HepG2 (cell line): ENCODE results near the gene SLC5A3. TPM values are rescaled to one million over a fixed set of nuclear protein-coding genes. Genes with fewer than 3 reads are reported as not detected.

Experiments
- ATAC-seq: fragments of 200-7000 bp; cut with Tn5 transposase; 3 replicates; pipeline ENCODE4 v1.9.1; 2020; ENCODE audit warnings: mild to moderate bottlenecking, moderate library complexity
- BruUV-seq: library from RNA; stranded (reverse); fragments of 400-500 nt; replicated peaks from 2 replicates; lab custom pipeline; 2021; lab: Mats Ljungman, UMichigan
- CTCF ChIA-PET: fragments of 300-600 bp; formaldehyde crosslinking; extraction: SDS; loops from one replicate; lab custom pipeline; 2021; ENCODE audit warnings: low total read pairs, inconsistent platforms, low intra/inter-chr PET ratio; lab: Yijun Ruan, JAX
- POLR2A ChIA-PET: fragments of 350-600 bp; sonication (Branson Sonifier 250); formaldehyde crosslinking; loops from one replicate; lab custom pipeline; 2020; ENCODE audit warnings: antibody characterized with exemption, inconsistent platforms; lab: Yijun Ruan, JAX
- DNase-seq: peaks from one replicate; pipeline ENCODE4 v3.0.0-alpha.2; 2015; ENCODE audit warnings: low spot score
- FAIRE-seq: peaks from 3 replicates; lab custom pipeline; 2011; peaks lifted over from hg19 to GRCh38; lab: Jason Lieb, UNC
- H2AFZ ChIP-seq: one replicate; pipeline ENCODE4 v1.6.1; 2011; ENCODE audit warnings: low read length, inconsistent platforms
- H3K27ac ChIP-seq: fragments of 300-600 bp; 3 replicates; pipeline ENCODE4 v1.8.0; 2011; ENCODE audit warnings: mixed run types, mild to moderate bottlenecking, mixed read lengths, low read length, inconsistent platforms; ENCODE audit not compliant: insufficient read depth; ENCODE audit errors: extremely low read length
- H3K27me3 ChIP-seq, 2 experiments: fragments of 200-600 bp in 1 of 2; 2 replicates in 1 of 2; 3 replicates in 1 of 2; pipeline versions ENCODE4 v1.6.0 to v1.8.0; 2011; ENCODE audit warnings: low read length in 2 of 2, mild to moderate bottlenecking in 2 of 2, moderate library complexity in 2 of 2, inconsistent platforms in 1 of 2; ENCODE audit not compliant: insufficient read depth in 2 of 2, control insufficient read depth in 1 of 2
- H3K36me3 ChIP-seq, 2 experiments: fragments of 200-600 bp in 1 of 2; replicated peaks in 1 of 2; 2 replicates in 1 of 2; 3 replicates in 1 of 2; pipeline versions ENCODE4 v1.5.1 to v1.8.0; 2011; ENCODE audit warnings: low read length in 2 of 2, inconsistent platforms in 1 of 2; ENCODE audit not compliant: insufficient read depth in 2 of 2, control insufficient read depth in 1 of 2
- H3K4me1 ChIP-seq: 2 replicates; pipeline ENCODE4 v1.5.1; 2012; ENCODE audit warnings: low read length, inconsistent platforms; ENCODE audit not compliant: insufficient read depth
- H3K4me2 ChIP-seq: 2 replicates; pipeline ENCODE4 v1.6.0; 2011; ENCODE audit warnings: low read depth, low read length, inconsistent platforms
- H3K4me3 ChIP-seq, 3 experiments: fragments of 200-600 bp in 1 of 3; sonication (generic), shearing (Covaris generic) in 1 of 3; replicated peaks in 1 of 3; 2 replicates each; pipeline ENCODE4 v1.5.1; 2011 to 2016; ENCODE audit warnings: low read length in 3 of 3, inconsistent platforms in 2 of 3, low read depth in 2 of 3, mild to moderate bottlenecking in 2 of 3, control low read depth in 1 of 3, mixed read lengths in 1 of 3; ENCODE audit not compliant: insufficient read depth in 1 of 3
- H3K79me2 ChIP-seq: one replicate; pipeline ENCODE4 v1.6.1; 2011; ENCODE audit warnings: low read length, inconsistent platforms; ENCODE audit not compliant: insufficient read depth
- H3K9ac ChIP-seq: 2 replicates; pipeline ENCODE4 v1.6.0; 2011; ENCODE audit warnings: mild to moderate bottlenecking, low read depth, low read length, inconsistent platforms; ENCODE audit not compliant: insufficient read depth
- H3K9me3 ChIP-seq: 2 replicates; pipeline ENCODE4 v1.5.1; 2012; ENCODE audit warnings: mild to moderate bottlenecking, low read length
- H4K20me1 ChIP-seq: 2 replicates; pipeline ENCODE4 v1.6.0; 2011; ENCODE audit warnings: inconsistent platforms, mild to moderate bottlenecking, low read length, moderate library complexity; ENCODE audit not compliant: insufficient read depth
- BHLHE40 ChIP-seq: IDR thresholded peaks from 2 replicates; pipeline ENCODE4 v1.6.1; 2011; ENCODE audit warnings: low read length, improper control_type of control experiment
- E2F1 ChIP-seq: sonication (generic); formaldehyde crosslinking; IDR thresholded peaks from 2 replicates; pipeline ENCODE4 v1.5.0; 2020; ENCODE audit warnings: missing genetic modification reagents
- FUBP1 ChIP-seq: sonication (generic); formaldehyde crosslinking; IDR thresholded peaks from 2 replicates; pipeline ENCODE4 v1.5.1; 2020; ENCODE audit warnings: missing genetic modification reagents, mild to moderate bottlenecking, borderline replicate concordance
- IRX3 ChIP-seq: sonication (generic); formaldehyde crosslinking; IDR thresholded peaks from 2 replicates; pipeline ENCODE4 v1.8.1; 2023; ENCODE audit warnings: mild to moderate bottlenecking, low read depth, missing genetic modification reagents, borderline replicate concordance
- MAX ChIP-seq: IDR thresholded peaks from 2 replicates; pipeline ENCODE4 v1.6.1; 2012; ENCODE audit warnings: inconsistent platforms
- POLR2G ChIP-seq: fragments of 200-400 bp; formaldehyde crosslinking; IDR thresholded peaks from 2 replicates; pipeline ENCODE4 v1.6.1; 2018; ENCODE audit warnings: mild to moderate bottlenecking, low read depth, low read length, moderate library complexity
- RXRA ChIP-seq: sonication (generic); formaldehyde crosslinking; IDR thresholded peaks from 2 replicates; pipeline ENCODE4 v1.5.1; 2020; ENCODE audit warnings: missing genetic modification reagents
- STAT5B ChIP-seq: sonication (generic); formaldehyde crosslinking; IDR thresholded peaks from 2 replicates; pipeline ENCODE4 v1.4.0; 2020; ENCODE audit warnings: missing genetic modification reagents
- ZFP36L1 ChIP-seq: sonication (generic); formaldehyde crosslinking; IDR thresholded peaks from 2 replicates; pipeline ENCODE4 v1.8.0; 2022; ENCODE audit warnings: mild to moderate bottlenecking, missing genetic modification reagents, moderate library complexity
- ZKSCAN8 ChIP-seq: IDR thresholded peaks from 2 replicates; pipeline ENCODE4 v1.6.1; 2016; ENCODE audit warnings: borderline replicate concordance, missing genetic modification reagents, missing compliant biosample characterization
- ZNF687 ChIP-seq: sonication (generic); formaldehyde crosslinking; IDR thresholded peaks from 2 replicates; pipeline ENCODE4 v1.5.1; 2020; ENCODE audit warnings: mild to moderate bottlenecking, missing genetic modification reagents, moderate library complexity
- WGBS: methylation state at CpG from one replicate; pipeline ENCODE4 v1.1.6; 2017; ENCODE audit warnings: low lambda C conversion rate; 5-methylcytosine and 5-hydroxymethylcytosine counted together
- in situ Hi-C: cut with HindIII; loops from 2 replicates; pipeline ENCODE4 v1.10.0; 2017; ENCODE audit warnings: low pct_unique_long_range_greater_than_20kb; ENCODE audit not compliant: extremely low pct_ligation_motif_present
- intact Hi-C: fragments of 100-400 bp; cut with micrococcal nuclease; formaldehyde crosslinking; loops from one replicate; pipeline ENCODE4 v1.10.0; 2022; ENCODE audit not compliant: unreplicated experiment
- polyA plus RNA-seq, 8 experiments: library from polyadenylated mRNA; depleted of rRNA in 3 of 8; stranded (reverse) in 7 of 8; unstranded in 1 of 8; fragments of >200 nt; fragmentation: Illumina TruSeq in 4 of 8; extraction: Trizol in 4 of 8; gene quantifications; 2 replicates each; pipeline versions ENCODE4 v1.2.1 to v1.2.3, GENCODE V29; 2011 to 2016; ENCODE audit warnings: low read depth in 4 of 8, missing spikeins in 1 of 8, mixed read lengths in 1 of 8; ENCODE audit not compliant: insufficient read depth in 1 of 8
- total RNA-seq, 5 experiments: library from RNA; depleted of rRNA; stranded (reverse); fragments of >200 nt; fragmentation: Illumina TruSeq; extraction: Trizol; gene quantifications; 2 replicates each; pipeline ENCODE4 v1.2.3, GENCODE V29; 2016; ENCODE audit warnings: low read depth in 1 of 5

The SLC5A3 gene
- total and polyA plus RNA-seq, 2 of the 13 experiments (the other 11 are each of a cell fraction or from before 2014, with no cell fraction given): 5.6 to 11.2 TPM

- DNase-seq: no peak
- ChIA-PET CTCF (no interaction called here), POLR2A (no interaction called here)
- H3K4me3 ChIP-seq: no peak overlapping the region
- in situ Hi-C loops (loop anchor here (10.0 kb wide), 1 partner anchor 128 kb away; no protein-coding TSS in a partner anchor), intact Hi-C loops (no loop called here)
- ATAC-seq: no peak
- no peak overlapping the region for H2AFZ ChIP-seq
- H4K20me1 ChIP-seq: peaks cover 7% of the 10 kb centered on the region
- H3K27ac ChIP-seq: no peak overlapping the region
- H3K9me3 ChIP-seq: no peaks in the 10 kb centered on the region
- H3K36me3 ChIP-seq: no peaks in the 10 kb centered on the region; a peak in 2 of 5 replicates
- FAIRE-seq: no peak
- TF ChIP-seq POLR2G (peak; percentile 46; the same call in 1 of the 2 replicates), ZFP36L1 (no peak)
- BruUV-seq: no TSS peak
- no peak overlapping the region for H3K4me2 ChIP-seq
- no peak overlapping the region for H3K9ac ChIP-seq
- H3K27me3 ChIP-seq: no peaks in the 10 kb centered on the region
- 95% methylated on average over 1 of the region's 1 CpG for WGBS
- peaks cover 46% of the 10 kb centered on the region for H3K4me1 ChIP-seq
- peaks cover 19% of the 10 kb centered on the region for H3K79me2 ChIP-seq
Measured at GRCh38 chr21:34076835-34077234, 3.5 kb downstream of the SLC5A3 start.

GRCh38 chr21:34077888-34078287 is 4.5 kb downstream of the SLC5A3 start:
- CTCF ChIA-PET: no interaction called here

More at GRCh38 chr21:34077888-34078287, 4.5 kb downstream of the SLC5A3 start:
- intact Hi-C loops: no loop called here
- WGBS: 96% methylated on average over 1 of the region's 1 CpG
- POLR2A ChIA-PET: no interaction called here
- TF ChIP-seq BHLHE40 (no peak), ZKSCAN8 (no peak), ZNF687 (CRISPR knock-in tag) (no peak), IRX3 (CRISPR knock-in tag) (no peak), RXRA (CRISPR knock-in tag) (no peak), FUBP1 (no peak), STAT5B (CRISPR knock-in tag) (no peak), MAX (no peak), E2F1 (CRISPR knock-in tag) (no peak)
- TF ChIP-seq, all 625 proteins: peak for 0
- Histone ChIP-seq H3K79me2 (peaks cover 23% of the 10 kb centered on the region), H3K36me3 (no peaks in the 10 kb centered on the region; a peak in 3 of 5 replicates), H3K9me3 (no peaks in the 10 kb centered on the region), H3K4me1 (peaks cover 36% of the 10 kb centered on the region), H4K20me1 (peaks cover 7% of the 10 kb centered on the region), H3K4me2 (no peak overlapping the region), H3K27me3 (no peaks in the 10 kb centered on the region), H2AFZ (no peak overlapping the region), H3K9ac (no peak overlapping the region), H3K27ac (no peak overlapping the region), H3K4me3 (no peak overlapping the region)
- DNase-seq (no peak), FAIRE-seq (no peak), ATAC-seq (no peak)
- no TSS peak for BruUV-seq
- in situ Hi-C loops: loop anchor here (10.0 kb wide), 1 partner anchor 127 kb away; no protein-coding TSS in a partner anchor
